SK-N-SH (cell line): ENCODE measurements around the gene MECP2. TPM values are rescaled to one million over a fixed set of nuclear protein-coding genes. Genes with fewer than 3 reads are reported as not detected.

ENCODE experiments used
- CTCF ChIA-PET: fragments of 300-600, 350-600 bp; formaldehyde crosslinking; extraction: SDS; loops from one replicate; lab custom pipeline; 2021; lab: Yijun Ruan, JAX
- POLR2A ChIA-PET: fragments of 350-600 bp; sonication (Branson Sonifier 250); formaldehyde crosslinking; extraction: SDS; loops from one replicate; lab custom pipeline; 2020; ENCODE audit warnings: antibody characterized with exemption, inconsistent platforms; lab: Yijun Ruan, JAX
- DNase-seq: peaks from one replicate; pipeline ENCODE4 v3.0.0; 2012
- H2AFZ ChIP-seq: fragments of 200-600 bp; sonication (generic); 2 replicates; pipeline ENCODE4 v1.8.1; 2016; ENCODE audit warnings: antibody characterized with exemption, mild to moderate bottlenecking, low read depth
- H3F3A ChIP-seq: fragments of 200-600 bp; sonication (generic); replicated peaks from 2 replicates; pipeline ENCODE3; 2016; ENCODE audit warnings: antibody characterized with exemption, mild to moderate bottlenecking; ENCODE audit not compliant: insufficient read depth
- H3K27ac ChIP-seq, 2 experiments: fragments of 200-500 bp in 1 of 2; fragments of 200-600 bp in 1 of 2; sonication (Bioruptor generic) in 1 of 2; sonication (generic), shearing (Covaris generic) in 1 of 2; 2 replicates each; pipeline versions ENCODE4 v1.5.1 to v1.6.1; 2014 to 2016; ENCODE audit warnings: low read depth in 2 of 2, inconsistent platforms in 1 of 2, low read length in 1 of 2, mild to moderate bottlenecking in 1 of 2, mixed read lengths in 1 of 2
- H3K27me3 ChIP-seq: fragments of 200-600 bp; sonication (generic), shearing (Covaris generic); 2 replicates; pipeline ENCODE4 v1.6.1; 2016; ENCODE audit warnings: mixed run types; ENCODE audit not compliant: insufficient read depth
- H3K36me3 ChIP-seq, 2 experiments: fragments of 200-500 bp in 1 of 2; fragments of 200-600 bp in 1 of 2; sonication (Bioruptor generic) in 1 of 2; sonication (generic) in 1 of 2; replicated peaks in 1 of 2; 2 replicates each; pipeline versions ENCODE3 to v1.5.1; 2014 to 2016; ENCODE audit warnings: low read length in 1 of 2, mild to moderate bottlenecking in 1 of 2; ENCODE audit not compliant: insufficient read depth in 2 of 2, control insufficient read depth in 1 of 2
- H3K4me1 ChIP-seq, 2 experiments: fragments of 200-500 bp in 1 of 2; fragments of 200-600 bp in 1 of 2; sonication (Bioruptor generic) in 1 of 2; sonication (generic), shearing (Covaris generic) in 1 of 2; 2 replicates each; pipeline versions ENCODE4 v1.5.1 to v1.6.1; 2014 to 2016; ENCODE audit warnings: low read depth in 1 of 2, low read length in 1 of 2, mixed run types in 1 of 2; ENCODE audit not compliant: insufficient read depth in 2 of 2, control insufficient read depth in 1 of 2
- H3K4me2 ChIP-seq: fragments of 200-600 bp; sonication (generic), shearing (Covaris generic); 2 replicates; pipeline ENCODE4 v1.6.1; 2017; ENCODE audit warnings: mixed run types
- H3K4me3 ChIP-seq, 2 experiments: fragments of 200-500 bp in 1 of 2; fragments of 200-600 bp in 1 of 2; sonication (Bioruptor generic) in 1 of 2; sonication (generic), shearing (Covaris generic) in 1 of 2; 2 replicates each; pipeline versions ENCODE4 v1.5.1 to v1.8.1; 2014 to 2016; ENCODE audit warnings: low read depth in 2 of 2, inconsistent platforms in 1 of 2, low read length in 1 of 2, mild to moderate bottlenecking in 1 of 2, mixed read lengths in 1 of 2, moderate library complexity in 1 of 2
- H3K79me2 ChIP-seq: fragments of 200-600 bp; sonication (generic); 2 replicates; pipeline ENCODE4 v1.8.1; 2017; ENCODE audit warnings: mild to moderate bottlenecking; ENCODE audit not compliant: insufficient read depth
- H3K9ac ChIP-seq: fragments of 200-600 bp; sonication (generic); 2 replicates; pipeline ENCODE4 v1.6.1; 2017; ENCODE audit warnings: mixed run types
- H3K9me2 ChIP-seq: fragments of 200-600 bp; sonication (generic); 2 replicates; pipeline ENCODE4 v1.6.1; 2017; ENCODE audit warnings: mixed run types
- H3K9me3 ChIP-seq: fragments of 200-600 bp; sonication (generic); 2 replicates; pipeline ENCODE4 v1.6.1; 2017; ENCODE audit warnings: mixed run types, mild to moderate bottlenecking, moderate library complexity
- H4K20me1 ChIP-seq: fragments of 200-600 bp; sonication (generic); 2 replicates; pipeline ENCODE4 v1.6.1; 2017; ENCODE audit warnings: mild to moderate bottlenecking, mixed run types; ENCODE audit not compliant: insufficient read depth
- CTCF ChIP-seq: fragments of 200-600 bp; sonication (generic); IDR thresholded peaks from 2 replicates; pipeline ENCODE4 v1.6.1; 2017; ENCODE audit warnings: antibody characterized with exemption, mild to moderate bottlenecking, moderate library complexity
- EP300 ChIP-seq, 2 experiments: IDR thresholded peaks; 2 replicates each; pipeline versions ENCODE4 v1.4.0 to v1.6.1; 2012; ENCODE audit warnings: borderline replicate concordance in 1 of 2, low read depth in 1 of 2, low read length in 1 of 2
- FOXJ3 ChIP-seq: sonication (generic); formaldehyde crosslinking; IDR thresholded peaks from 2 replicates; pipeline ENCODE4 v1.5.1; 2020; ENCODE audit warnings: mild to moderate bottlenecking, missing genetic modification reagents
- JUND ChIP-seq: IDR thresholded peaks from 2 replicates; pipeline ENCODE4 v1.4.0; 2012
- MAX ChIP-seq: IDR thresholded peaks from 2 replicates; pipeline ENCODE4 v1.4.0; 2012; ENCODE audit warnings: low read depth
- NFIC ChIP-seq: IDR thresholded peaks from 2 replicates; pipeline ENCODE4 v1.4.0; 2012; ENCODE audit warnings: borderline replicate concordance
- POLR2AphosphoS5 ChIP-seq: IDR thresholded peaks from 2 replicates; pipeline ENCODE4 v1.6.1; 2012; ENCODE audit warnings: low read depth, low read length
- RAD21 ChIP-seq: IDR thresholded peaks from 2 replicates; pipeline ENCODE4 v1.6.1; 2012; ENCODE audit warnings: mild to moderate bottlenecking, low read length
- RCOR1 ChIP-seq: fragments of 150-350 bp; IDR thresholded peaks from 2 replicates; pipeline ENCODE4 v1.6.1; 2017; ENCODE audit warnings: antibody characterized with exemption, low read length
- RXRA ChIP-seq: IDR thresholded peaks from 2 replicates; pipeline ENCODE4 v1.4.0; 2012; ENCODE audit warnings: low read depth, mild to moderate bottlenecking, borderline replicate concordance
- USF2 ChIP-seq: fragments of 150-350 bp; IDR thresholded peaks from 2 replicates; pipeline ENCODE4 v1.6.1; 2017; ENCODE audit warnings: antibody characterized with exemption, low read length, low read depth, borderline replicate concordance
- YY1 ChIP-seq: IDR thresholded peaks from 2 replicates; pipeline ENCODE4 v1.4.0; 2012; ENCODE audit warnings: low read depth, mild to moderate bottlenecking
- WGBS: methylation state at CpG from one replicate; pipeline ENCODE4 v1.1.6; 2017; ENCODE audit warnings: low lambda C conversion rate; 5-methylcytosine and 5-hydroxymethylcytosine counted together
- polyA plus RNA-seq, 3 experiments: library from polyadenylated mRNA; depleted of rRNA; stranded (reverse); fragments of >200 nt; gene quantifications; 2 replicates each; pipeline ENCODE4 v1.2.3, GENCODE V29; 2012
- TF ChIP-seq, protein P1 (sequence below): fragments of 150-350 bp; IDR thresholded peaks from 2 replicates; pipeline ENCODE4 v1.6.1; 2016; ENCODE audit warnings: mild to moderate bottlenecking, low read depth, low read length
- TF ChIP-seq, protein P2 (sequence below): IDR thresholded peaks from 2 replicates; pipeline ENCODE4; 2012
- TF ChIP-seq, protein P3 (sequence below): IDR thresholded peaks from 2 replicates; pipeline ENCODE4 v1.6.1; 2012; ENCODE audit warnings: mild to moderate bottlenecking, low read depth, low read length, moderate library complexity

Gene MECP2
- polyA plus RNA-seq, 1 of the 3 experiments (the other 2 are of a cell fraction): 8.2 TPM

- Histone ChIP-seq H2AFZ (peak overlapping the region; percentile 56; the same call in 1 of the 2 replicates), H4K20me1 (no peaks in the 10 kb centered on the region), H3K9ac (no peak overlapping the region), H3K9me3 (no peaks in the 10 kb centered on the region), H3K27me3 (peaks cover 9% of the 10 kb centered on the region; the same call in 1 of the 2 replicates), H3K4me2 (no peak overlapping the region), H3F3A (no peaks in the 10 kb centered on the region), H3K4me3 (no peak overlapping the region), H3K9me2 (no peaks in the 10 kb centered on the region), H3K79me2 (no peaks in the 10 kb centered on the region), H3K27ac (peak overlapping the region; percentile 17 to 46; a peak in 1 of 4 replicates), H3K36me3 (no peaks in the 10 kb centered on the region), H3K4me1 (peaks cover 5 to 6% of the 10 kb centered on the region in 2 experiments; a peak in 2 of 4 replicates)
- ChIA-PET CTCF (interaction anchor here (6.0 kb wide), 1 partner anchor 11 kb away, joined by 43 read pairs; no protein-coding TSS in a partner anchor), POLR2A (no interaction called here)
- no peak for DNase-seq
- WGBS: 70% methylated on average over 17 of the region's 17 CpGs
- TF ChIP-seq YY1 (peak; percentile 62; the same call in 1 of the 2 replicates), RCOR1 (no peak), EP300 (IDR thresholded peaks at IDR 0.05; ENCODE audit: borderline replicate concordance in 1 of 2, low read depth in 1 of 2, low read length in 1 of 2) (no peak), MAX (no peak)
Measured at GRCh38 chrX:154002215-154002719, 95.2 kb downstream of the MECP2 start.

DNA sequence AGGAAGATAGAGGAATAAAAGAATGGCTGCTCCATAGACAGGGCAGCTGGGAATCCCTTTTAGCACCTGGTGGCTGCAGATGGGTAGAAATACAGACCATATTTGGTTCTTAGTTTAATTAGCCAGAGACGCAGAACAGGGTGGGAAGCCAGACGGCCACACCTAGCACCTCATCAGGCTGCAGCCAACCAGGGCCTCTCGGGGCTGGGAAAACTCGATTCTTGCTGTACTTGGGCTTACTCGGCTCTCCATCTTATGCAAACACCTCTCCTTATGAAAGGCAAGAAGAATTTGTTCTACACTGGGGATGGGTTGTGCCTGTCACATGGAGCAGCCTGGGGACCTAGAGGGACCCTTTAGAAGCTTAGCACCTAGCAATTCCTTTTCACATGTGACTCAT is 97.5 kb downstream of the MECP2 start:
- Histone ChIP-seq H3K4me1 (peaks cover 5 to 6% of the 10 kb centered on the region in 2 experiments; a peak in 2 of 4 replicates), H3K9me2 (no peaks in the 10 kb centered on the region), H3K27ac (no peak overlapping the region), H4K20me1 (no peaks in the 10 kb centered on the region), H3F3A (no peaks in the 10 kb centered on the region), H2AFZ (no peak overlapping the region), H3K79me2 (no peaks in the 10 kb centered on the region), H3K36me3 (no peaks in the 10 kb centered on the region), H3K4me3 (no peak overlapping the region), H3K4me2 (0 out of 2 replicates have a peak overlapping the region, but pooled peaks have one; percentile 24), H3K9me3 (no peaks in the 10 kb centered on the region), H3K27me3 (0 out of 2 replicates have a peak, but pooled peaks cover 4% of the 10 kb centered on the region), H3K9ac (no peak overlapping the region)
- WGBS: 76% methylated on average over 5 of the region's 5 CpGs
- TF ChIP-seq POLR2AphosphoS5 (no peak), EP300 (IDR thresholded peaks at IDR 0.05; ENCODE audit: borderline replicate concordance in 1 of 2, low read depth in 1 of 2, low read length in 1 of 2) (no peak), RAD21 (no peak), JUND (no peak), USF2 (no peak), RXRA (no peak), CTCF (no peak), FOXJ3 (CRISPR knock-in tag) (no peak), NFIC (no peak)
- TF ChIP-seq, protein P1, sequence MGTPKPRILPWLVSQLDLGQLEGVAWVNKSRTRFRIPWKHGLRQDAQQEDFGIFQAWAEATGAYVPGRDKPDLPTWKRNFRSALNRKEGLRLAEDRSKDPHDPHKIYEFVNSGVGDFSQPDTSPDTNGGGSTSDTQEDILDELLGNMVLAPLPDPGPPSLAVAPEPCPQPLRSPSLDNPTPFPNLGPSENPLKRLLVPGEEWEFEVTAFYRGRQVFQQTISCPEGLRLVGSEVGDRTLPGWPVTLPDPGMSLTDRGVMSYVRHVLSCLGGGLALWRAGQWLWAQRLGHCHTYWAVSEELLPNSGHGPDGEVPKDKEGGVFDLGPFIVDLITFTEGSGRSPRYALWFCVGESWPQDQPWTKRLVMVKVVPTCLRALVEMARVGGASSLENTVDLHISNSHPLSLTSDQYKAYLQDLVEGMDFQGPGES: no peak
- TF ChIP-seq, protein P2, sequence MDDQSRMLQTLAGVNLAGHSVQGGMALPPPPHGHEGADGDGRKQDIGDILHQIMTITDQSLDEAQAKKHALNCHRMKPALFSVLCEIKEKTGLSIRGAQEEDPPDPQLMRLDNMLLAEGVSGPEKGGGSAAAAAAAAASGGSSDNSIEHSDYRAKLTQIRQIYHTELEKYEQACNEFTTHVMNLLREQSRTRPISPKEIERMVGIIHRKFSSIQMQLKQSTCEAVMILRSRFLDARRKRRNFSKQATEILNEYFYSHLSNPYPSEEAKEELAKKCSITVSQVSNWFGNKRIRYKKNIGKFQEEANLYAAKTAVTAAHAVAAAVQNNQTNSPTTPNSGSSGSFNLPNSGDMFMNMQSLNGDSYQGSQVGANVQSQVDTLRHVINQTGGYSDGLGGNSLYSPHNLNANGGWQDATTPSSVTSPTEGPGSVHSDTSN: no peak
- TF ChIP-seq, protein P3, sequence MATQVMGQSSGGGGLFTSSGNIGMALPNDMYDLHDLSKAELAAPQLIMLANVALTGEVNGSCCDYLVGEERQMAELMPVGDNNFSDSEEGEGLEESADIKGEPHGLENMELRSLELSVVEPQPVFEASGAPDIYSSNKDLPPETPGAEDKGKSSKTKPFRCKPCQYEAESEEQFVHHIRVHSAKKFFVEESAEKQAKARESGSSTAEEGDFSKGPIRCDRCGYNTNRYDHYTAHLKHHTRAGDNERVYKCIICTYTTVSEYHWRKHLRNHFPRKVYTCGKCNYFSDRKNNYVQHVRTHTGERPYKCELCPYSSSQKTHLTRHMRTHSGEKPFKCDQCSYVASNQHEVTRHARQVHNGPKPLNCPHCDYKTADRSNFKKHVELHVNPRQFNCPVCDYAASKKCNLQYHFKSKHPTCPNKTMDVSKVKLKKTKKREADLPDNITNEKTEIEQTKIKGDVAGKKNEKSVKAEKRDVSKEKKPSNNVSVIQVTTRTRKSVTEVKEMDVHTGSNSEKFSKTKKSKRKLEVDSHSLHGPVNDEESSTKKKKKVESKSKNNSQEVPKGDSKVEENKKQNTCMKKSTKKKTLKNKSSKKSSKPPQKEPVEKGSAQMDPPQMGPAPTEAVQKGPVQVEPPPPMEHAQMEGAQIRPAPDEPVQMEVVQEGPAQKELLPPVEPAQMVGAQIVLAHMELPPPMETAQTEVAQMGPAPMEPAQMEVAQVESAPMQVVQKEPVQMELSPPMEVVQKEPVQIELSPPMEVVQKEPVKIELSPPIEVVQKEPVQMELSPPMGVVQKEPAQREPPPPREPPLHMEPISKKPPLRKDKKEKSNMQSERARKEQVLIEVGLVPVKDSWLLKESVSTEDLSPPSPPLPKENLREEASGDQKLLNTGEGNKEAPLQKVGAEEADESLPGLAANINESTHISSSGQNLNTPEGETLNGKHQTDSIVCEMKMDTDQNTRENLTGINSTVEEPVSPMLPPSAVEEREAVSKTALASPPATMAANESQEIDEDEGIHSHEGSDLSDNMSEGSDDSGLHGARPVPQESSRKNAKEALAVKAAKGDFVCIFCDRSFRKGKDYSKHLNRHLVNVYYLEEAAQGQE: no peak
- ChIA-PET CTCF (interaction anchor here (6.0 kb wide), 1 partner anchor 13 kb away, joined by 43 read pairs; no protein-coding TSS in a partner anchor), POLR2A (interaction anchor here (0.6 kb wide), 1 partner anchor 237 kb away, joined by 3 read pairs; no protein-coding TSS in a partner anchor)
- no peak for DNase-seq
